Spleen (tissue), 7 donors: Measurements from ENCODE around the gene EIF3A.

ENCODE experiments used
- CTCF ChIP-seq, 11 experiments: fragments of 200-600 bp in 7 of 11; fragments of 450-650 bp in 4 of 11; sonication (generic) in 4 of 11; IDR thresholded peaks in 8 of 11; conservative IDR thresholded peaks in 3 of 11; 1 replicate in 7 of 11; 2 replicates in 4 of 11; pipeline versions ENCODE4 v1.4.0 to v1.8.0; 2016 to 2021; ENCODE audit warnings: antibody characterized with exemption in 11 of 11, inconsistent platforms in 4 of 11, mild to moderate bottlenecking in 1 of 11
- POLR2A ChIP-seq, 3 donors: fragments of 450-650 bp; IDR thresholded peaks; one replicate each; pipeline ENCODE4 v1.5.1; 2017; ENCODE audit warnings: antibody characterized with exemption in 3 of 3, mild to moderate bottlenecking in 1 of 3
- POLR2AphosphoS5 ChIP-seq, 3 donors: sonication (generic); formaldehyde crosslinking; IDR thresholded peaks; one replicate each; pipeline ENCODE4 v1.5.1; 2017; ENCODE audit warnings: antibody characterized with exemption in 3 of 3
- donor health status: DM: no; HTN: no; CAD: no; lungs with moderate emphysema.
- donor health status: DM: no; HTN: no; CAD: no.
- donor health status: DM: no; HTN: no; CAD: no.

GRCh38 chr10:119129721-119130120 is 49.1 kb upstream of the EIF3A start:
- TF ChIP-seq POLR2A (IDR thresholded peaks at IDR 0.05) (no peak), CTCF (IDR thresholded peaks at IDR 0.05 in 8 of 11, conservative IDR thresholded peaks at IDR 0.05 in 3 of 11) (no peak), POLR2AphosphoS5 (IDR thresholded peaks at IDR 0.05) (no peak)
